Lower leg skin (tissue), 4 donors: Measurements from ENCODE around the gene EIF3B. TPM values are rescaled to one million over a fixed set of nuclear protein-coding genes. Genes with fewer than 3 reads are reported as not detected.
"Not testable (repeated sequence)": the region's sequence is repeated elsewhere in the genome, so short reads cannot be mapped to it uniquely, and the experiment has no call there.

Experiments
- DNase-seq, 2 donors: peaks; one replicate each; pipeline ENCODE4 v3.0.0-alpha.2; 2019; ENCODE audit warnings: low spot score in 2 of 2
- H3K4me3 ChIP-seq: fragments of 200-600 bp; sonication (generic); 2 replicates; pipeline ENCODE4 v1.5.1; 2017; ENCODE audit warnings: mild to moderate bottlenecking, low read depth; ENCODE audit not compliant: poor library complexity, severe bottlenecking
- CTCF ChIP-seq, 3 donors: fragments of 450-650 bp; IDR thresholded peaks; one replicate each; pipeline ENCODE4 v1.5.1; 2016; ENCODE audit warnings: antibody characterized with exemption in 3 of 3, mild to moderate bottlenecking in 3 of 3, moderate library complexity in 2 of 3
- POLR2A ChIP-seq, 2 donors: fragments of 450-650 bp; IDR thresholded peaks; one replicate each; pipeline ENCODE4 v1.6.1; 2016 to 2017; ENCODE audit warnings: antibody characterized with exemption in 2 of 2, mild to moderate bottlenecking in 1 of 2, moderate library complexity in 1 of 2
- whole genome bisulfite sequencing, 2 donors: methylation state at CpG; one replicate each; pipeline ENCODE4 v1.1.5; 2018; 5-methylcytosine and 5-hydroxymethylcytosine counted together
- intact Hi-C: fragments of 100-400 bp; cut with DNase I; formaldehyde crosslinking; loops from one replicate; pipeline ENCODE4 v1.15.0; 2023; ENCODE audit warnings: low total_unique reads
- total RNA-seq, 4 donors: library from RNA; depleted of rRNA; stranded (reverse); fragments of >200 nt; gene quantifications; one replicate each; pipeline ENCODE4 v1.1.0, GENCODE V29; 2016

EIF3B gene
- total RNA-seq, 4 donors from 2014 or later = 121 to 165 (median 150) TPM

GRCh38 chr7:2313450-2314208 is 41.0 kb upstream of the EIF3B start:
- TF ChIP-seq CTCF (IDR thresholded peaks at IDR 0.05) (no peak), POLR2A (IDR thresholded peaks at IDR 0.05) (no peak)
- intact Hi-C loops = no loop called here
- 19 to 20% methylated on average over 36 to 39 of the region's 42 CpGs for WGBS, 2 donors
- peak in 1 of 2 donors; percentile 90 for DNase-seq
- peak overlapping the region; percentile 66 for H3K4me3 ChIP-seq

- peak within 1 kb of the TSS; percentile 66 for H3K4me3 ChIP-seq
- WGBS, 2 donors = 2% methylated on average over 36 to 45 of the region's 78 CpGs
- intact Hi-C loops = no loop called here
- TF ChIP-seq POLR2A (IDR thresholded peaks at IDR 0.05) (no peak), CTCF (IDR thresholded peaks at IDR 0.05) (no peak)
- DNase-seq = peak; percentile 87 to 98
Measured at GRCh38 chr7:2314209-2314955, 40.2 kb upstream of the EIF3B start, which contains the start of gene SNX8. Gene SNX8 (minus strand): TSS chr7:2314441. CDS start chr7:2314421, 20 bp downstream.

GRCh38 chr7:2314956-2315530 is 39.6 kb upstream of the EIF3B start:
- DNase-seq, H3K4me3 ChIP-seq, intact Hi-C loops: not testable (repeated sequence)
- WGBS, 2 donors = 75 to 90% methylated on average over 3 of the region's 3 CpGs

GRCh38 chr7:2315787-2316186 is 38.8 kb upstream of the EIF3B start:
- whole genome bisulfite sequencing, 2 donors = 94 to 100% methylated on average over 1 of the region's 1 CpG
- TF ChIP-seq CTCF (IDR thresholded peaks at IDR 0.05) = no peak
- TF ChIP-seq POLR2A (IDR thresholded peaks at IDR 0.05) = no peak
- intact Hi-C loops = no loop called here
- no peak overlapping the region for H3K4me3 ChIP-seq
- no peak for DNase-seq

- DNase-seq = no peak
- TF ChIP-seq CTCF (IDR thresholded peaks at IDR 0.05) (no peak), POLR2A (IDR thresholded peaks at IDR 0.05) (no peak)
- intact Hi-C loops = no loop called here
- H3K4me3 ChIP-seq = no peak overlapping the region
- WGBS, 2 donors = 87 to 100% methylated on average over 1 of the region's 1 CpG
Measured at GRCh38 chr7:2316578-2316977, 38.0 kb upstream of the EIF3B start.
